ENCODE measurements around the gene ANKFN1. TPM values are rescaled to one million over a fixed set of nuclear protein-coding genes. Genes with fewer than 3 reads are reported as not detected.

Gene ANKFN1
- total and polyA plus RNA-seq, 10 of the 15 experiments (the other 5 are each of a cell fraction or from before 2014, with no cell fraction given) = 0.19 TPM; not detected in 9

DNA sequence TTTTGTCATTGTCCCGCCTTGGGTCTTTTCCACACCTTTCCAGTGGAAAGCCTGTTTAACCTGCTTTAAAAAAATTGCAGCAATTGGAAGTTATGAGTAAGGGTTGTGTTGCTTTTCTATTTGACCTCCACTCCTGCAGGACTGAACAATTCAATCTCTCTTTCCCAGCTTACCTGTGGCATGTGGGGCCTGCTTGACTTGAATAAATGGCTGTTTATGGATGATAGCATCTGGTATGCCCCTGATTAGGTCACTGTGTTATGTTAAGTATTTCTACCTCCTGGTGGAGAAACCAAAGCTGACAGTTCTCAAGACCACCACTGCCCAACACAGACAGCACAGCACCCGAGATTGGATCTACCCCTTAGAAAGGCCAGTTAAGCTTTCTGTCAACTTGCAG lies 375.4 kb downstream of the ANKFN1 start (continued):
- TF ChIP-seq, protein P1, sequence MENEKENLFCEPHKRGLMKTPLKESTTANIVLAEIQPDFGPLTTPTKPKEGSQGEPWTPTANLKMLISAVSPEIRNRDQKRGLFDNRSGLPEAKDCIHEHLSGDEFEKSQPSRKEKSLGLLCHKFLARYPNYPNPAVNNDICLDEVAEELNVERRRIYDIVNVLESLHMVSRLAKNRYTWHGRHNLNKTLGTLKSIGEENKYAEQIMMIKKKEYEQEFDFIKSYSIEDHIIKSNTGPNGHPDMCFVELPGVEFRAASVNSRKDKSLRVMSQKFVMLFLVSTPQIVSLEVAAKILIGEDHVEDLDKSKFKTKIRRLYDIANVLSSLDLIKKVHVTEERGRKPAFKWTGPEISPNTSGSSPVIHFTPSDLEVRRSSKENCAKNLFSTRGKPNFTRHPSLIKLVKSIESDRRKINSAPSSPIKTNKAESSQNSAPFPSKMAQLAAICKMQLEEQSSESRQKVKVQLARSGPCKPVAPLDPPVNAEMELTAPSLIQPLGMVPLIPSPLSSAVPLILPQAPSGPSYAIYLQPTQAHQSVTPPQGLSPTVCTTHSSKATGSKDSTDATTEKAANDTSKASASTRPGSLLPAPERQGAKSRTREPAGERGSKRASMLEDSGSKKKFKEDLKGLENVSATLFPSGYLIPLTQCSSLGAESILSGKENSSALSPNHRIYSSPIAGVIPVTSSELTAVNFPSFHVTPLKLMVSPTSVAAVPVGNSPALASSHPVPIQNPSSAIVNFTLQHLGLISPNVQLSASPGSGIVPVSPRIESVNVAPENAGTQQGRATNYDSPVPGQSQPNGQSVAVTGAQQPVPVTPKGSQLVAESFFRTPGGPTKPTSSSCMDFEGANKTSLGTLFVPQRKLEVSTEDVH (IDR thresholded peaks at IDR 0.05; ENCODE audit: low read depth, partially characterized antibody) = no peak
- TF ChIP-seq, protein P2, sequence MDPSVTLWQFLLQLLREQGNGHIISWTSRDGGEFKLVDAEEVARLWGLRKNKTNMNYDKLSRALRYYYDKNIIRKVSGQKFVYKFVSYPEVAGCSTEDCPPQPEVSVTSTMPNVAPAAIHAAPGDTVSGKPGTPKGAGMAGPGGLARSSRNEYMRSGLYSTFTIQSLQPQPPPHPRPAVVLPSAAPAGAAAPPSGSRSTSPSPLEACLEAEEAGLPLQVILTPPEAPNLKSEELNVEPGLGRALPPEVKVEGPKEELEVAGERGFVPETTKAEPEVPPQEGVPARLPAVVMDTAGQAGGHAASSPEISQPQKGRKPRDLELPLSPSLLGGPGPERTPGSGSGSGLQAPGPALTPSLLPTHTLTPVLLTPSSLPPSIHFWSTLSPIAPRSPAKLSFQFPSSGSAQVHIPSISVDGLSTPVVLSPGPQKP (IDR thresholded peaks at IDR 0.05; ENCODE audit: low read depth, low read length) = no peak
- TF ChIP-seq JUND (IDR thresholded peaks at IDR 0.05; ENCODE audit: low read depth, low read length) (no peak), ZNF274 (IDR thresholded peaks at IDR 0.05; ENCODE audit: insufficient read depth, insufficient read length) (no peak), CHD2 (IDR thresholded peaks at IDR 0.05; ENCODE audit: borderline replicate concordance, low read depth, low read length) (no peak), SP1 (IDR thresholded peaks at IDR 0.05; ENCODE audit: low read depth, low read length) (no peak)
- TF ChIP-seq, protein P3, sequence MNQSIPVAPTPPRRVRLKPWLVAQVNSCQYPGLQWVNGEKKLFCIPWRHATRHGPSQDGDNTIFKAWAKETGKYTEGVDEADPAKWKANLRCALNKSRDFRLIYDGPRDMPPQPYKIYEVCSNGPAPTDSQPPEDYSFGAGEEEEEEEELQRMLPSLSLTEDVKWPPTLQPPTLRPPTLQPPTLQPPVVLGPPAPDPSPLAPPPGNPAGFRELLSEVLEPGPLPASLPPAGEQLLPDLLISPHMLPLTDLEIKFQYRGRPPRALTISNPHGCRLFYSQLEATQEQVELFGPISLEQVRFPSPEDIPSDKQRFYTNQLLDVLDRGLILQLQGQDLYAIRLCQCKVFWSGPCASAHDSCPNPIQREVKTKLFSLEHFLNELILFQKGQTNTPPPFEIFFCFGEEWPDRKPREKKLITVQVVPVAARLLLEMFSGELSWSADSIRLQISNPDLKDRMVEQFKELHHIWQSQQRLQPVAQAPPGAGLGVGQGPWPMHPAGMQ (IDR thresholded peaks at IDR 0.05; ENCODE audit: borderline replicate concordance) = no peak

DNA sequence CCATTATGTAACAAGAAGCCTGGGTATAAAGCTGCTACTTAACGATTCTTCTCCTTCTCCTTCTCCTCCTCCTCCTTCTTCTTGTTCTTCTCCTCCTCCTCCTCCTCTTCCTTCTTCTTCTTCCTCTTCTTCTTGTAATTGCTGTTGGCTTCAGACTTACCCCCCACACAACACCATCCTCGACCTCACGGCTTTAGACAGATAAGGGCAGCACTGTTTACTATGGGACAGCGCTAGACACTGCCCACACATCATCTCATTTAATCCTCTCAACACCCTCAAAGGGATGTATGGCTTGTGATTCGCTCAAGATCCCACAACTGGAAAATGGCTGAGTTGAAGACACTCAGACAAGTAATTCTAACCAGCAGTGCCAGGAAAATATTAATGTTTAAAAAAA lies 379.7 kb downstream of the ANKFN1 start:
- Histone ChIP-seq H3K4me1 (ENCODE audit: control insufficient read depth, insufficient read depth, low read length) (no peaks in the 10 kb centered on the region), H3K27ac (ENCODE audit: control insufficient read depth, insufficient read depth) (no peak overlapping the region), H3K4me3 (no peak overlapping the region), H3K9me3 (replicated peaks; ENCODE audit: control insufficient read depth, insufficient read depth, low read length) (no peaks in the 10 kb centered on the region), H3K4me2 (ENCODE audit: control insufficient read depth, insufficient read depth) (no peak overlapping the region), H3K27me3 (replicated peaks in 1 of 2; ENCODE audit: control insufficient read depth in 2 of 2, insufficient read depth in 2 of 2, low read length in 1 of 2) (no peaks in the 10 kb centered on the region; a peak in 1 of 4 replicates), H3K36me3 (ENCODE audit: control insufficient read depth in 2 of 2, insufficient read depth in 2 of 2, low read length in 1 of 2) (no peaks in the 10 kb centered on the region), H3K9ac (ENCODE audit: control insufficient read depth, insufficient read depth, low read length) (no peak overlapping the region), H2AFZ (ENCODE audit: control insufficient read depth, low read depth, low read length) (no peak overlapping the region), H4K20me1 (ENCODE audit: control insufficient read depth, insufficient read depth) (no peaks in the 10 kb centered on the region), H3K79me2 (ENCODE audit: control insufficient read depth, insufficient read depth, low read length) (no peaks in the 10 kb centered on the region)
- no peak for ATAC-seq
- no peak for DNase-seq (ENCODE audit: low read depth, low spot score)
- no TSS peak for BruUV-seq (replicated peaks)
- 3% methylated on average over 5 of the region's 5 CpGs for WGBS (ENCODE audit: insufficient coverage, insufficient replicate concordance, low lambda C conversion rate, missing lambda C conversion rate)
- SMC1A ChIA-PET (ENCODE audit: uncharacterized antibody, unreplicated experiment) = interaction anchor here (0.6 kb wide), 1 partner anchor 14 kb away, joined by 4 read pairs; no protein-coding TSS in a partner anchor
- no peak for FAIRE-seq
- CTCF ChIA-PET = no interaction called here
- RAD21 ChIA-PET (ENCODE audit: unreplicated experiment) = no interaction called here
- POLR2A ChIA-PET = no interaction called here
- in situ Hi-C loops (cut with MboI) (no loop called here), intact Hi-C loops (cut with micrococcal nuclease; ENCODE audit: unreplicated experiment) (no loop called here)
- TF ChIP-seq, protein P3 (IDR thresholded peaks at IDR 0.05; ENCODE audit: borderline replicate concordance) = no peak
- TF ChIP-seq FOS (IDR thresholded peaks at IDR 0.05; ENCODE audit: borderline replicate concordance, extremely low read depth, insufficient read length) = no peak
- no peak for TF ChIP-seq ASH2L (IDR thresholded peaks at IDR 0.05; ENCODE audit: borderline replicate concordance, low read depth)
- TF ChIP-seq, protein P4, sequence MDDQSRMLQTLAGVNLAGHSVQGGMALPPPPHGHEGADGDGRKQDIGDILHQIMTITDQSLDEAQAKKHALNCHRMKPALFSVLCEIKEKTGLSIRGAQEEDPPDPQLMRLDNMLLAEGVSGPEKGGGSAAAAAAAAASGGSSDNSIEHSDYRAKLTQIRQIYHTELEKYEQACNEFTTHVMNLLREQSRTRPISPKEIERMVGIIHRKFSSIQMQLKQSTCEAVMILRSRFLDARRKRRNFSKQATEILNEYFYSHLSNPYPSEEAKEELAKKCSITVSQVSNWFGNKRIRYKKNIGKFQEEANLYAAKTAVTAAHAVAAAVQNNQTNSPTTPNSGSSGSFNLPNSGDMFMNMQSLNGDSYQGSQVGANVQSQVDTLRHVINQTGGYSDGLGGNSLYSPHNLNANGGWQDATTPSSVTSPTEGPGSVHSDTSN (IDR thresholded peaks at IDR 0.05; ENCODE audit: insufficient replicate concordance, low read depth, low read length) = no peak
- TF ChIP-seq RUNX3 (IDR thresholded peaks at IDR 0.05; ENCODE audit: low read length) = no peak
